ENCODE data around the gene MYO16.

GRCh38 chr13:109226631-109227030 lies 597.2 kb downstream of the MYO16 start:
- no peak for TF ChIP-seq CTCF (IDR thresholded peaks at IDR 0.05)
- no peak for TF ChIP-seq POLR2A (IDR thresholded peaks at IDR 0.05)

Data from breast epithelium (tissue), 3 donors.